ENCODE results near the gene MRPS25.

Gene MRPS25

DNA sequence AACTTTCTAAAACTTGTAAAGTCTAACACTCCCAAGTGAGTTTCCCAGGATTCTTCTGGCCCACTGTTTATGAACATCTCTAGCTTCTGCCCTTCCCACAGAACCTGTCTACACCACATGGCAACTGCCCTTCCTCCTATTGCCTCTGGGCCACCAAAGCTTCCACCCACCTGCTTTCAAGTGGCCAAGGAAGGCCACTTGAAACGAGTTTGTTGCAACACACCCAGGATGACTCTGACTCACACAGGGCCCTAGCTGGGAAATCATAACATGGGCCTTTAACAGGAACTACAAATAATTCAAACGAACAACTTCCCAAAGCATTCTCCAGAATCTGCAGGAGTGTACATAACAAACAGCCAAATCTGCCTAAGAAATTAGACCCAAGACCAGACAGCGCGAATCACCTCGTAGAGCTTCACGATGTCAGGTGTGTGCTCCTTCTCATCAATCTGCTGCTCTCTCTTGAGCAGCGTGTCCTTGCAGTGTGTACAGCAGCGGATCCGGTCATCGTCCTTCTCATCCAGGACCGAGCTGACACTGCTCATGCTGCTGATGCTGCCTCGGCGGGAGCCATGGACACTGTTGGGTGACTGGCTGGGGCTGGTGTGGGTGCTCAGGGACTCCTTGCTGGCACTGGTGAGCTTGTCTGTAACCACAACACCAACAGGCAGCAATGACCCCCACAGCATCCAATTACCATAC lies 17.0 kb upstream of the MRPS25 start:
- DNase-seq, result no peak

GRCh38 chr3:15079091-15079490 lies 14.0 kb upstream of the MRPS25 start:
- no peak for DNase-seq

DNA sequence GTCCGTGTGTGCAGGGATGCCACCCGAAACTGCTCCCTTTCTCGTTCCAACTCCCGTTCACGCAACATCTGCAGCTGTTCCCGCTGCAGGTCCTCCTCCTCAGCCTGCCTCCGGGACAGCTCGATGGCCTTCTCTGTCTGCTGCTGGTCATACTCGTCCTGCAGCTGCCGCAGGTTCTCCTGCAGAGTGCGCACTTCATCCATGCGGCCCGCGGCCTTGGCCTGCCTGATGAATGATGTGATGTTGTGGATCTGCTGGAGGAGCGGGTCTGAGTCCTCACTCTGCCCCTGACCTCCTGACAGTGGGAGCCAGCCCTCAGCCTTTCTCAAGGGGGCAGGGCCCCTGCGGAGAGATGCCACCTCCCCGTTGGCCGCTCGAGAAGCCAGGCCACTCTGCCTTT lies 9.4 kb upstream of the MRPS25 start:
- no peak for DNase-seq

DNA sequence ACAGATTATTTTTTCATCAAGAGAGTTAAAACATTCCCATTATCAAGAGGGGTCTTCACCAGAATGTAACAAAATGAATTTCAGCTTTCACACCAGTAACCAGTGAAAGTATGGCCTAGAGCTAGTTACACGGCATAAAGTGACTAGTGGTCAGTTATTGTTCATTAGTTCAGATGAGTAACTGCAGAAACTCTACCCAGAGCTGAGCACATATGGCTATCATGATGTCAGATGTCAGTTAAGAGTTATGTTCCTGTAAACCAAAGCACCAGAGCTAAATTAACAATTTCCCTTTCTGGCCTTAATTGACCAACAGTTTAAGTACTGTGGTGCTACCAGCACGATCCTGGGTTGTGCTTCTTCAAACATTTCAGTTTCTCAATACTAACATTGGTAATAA lies 6.6 kb upstream of the MRPS25 start:
- DNase-seq, result no peak

- no peak for DNase-seq
These were observed 4.3 kb upstream of the MRPS25 start for GRCh38 chr3:15069441-15069840.

DNA sequence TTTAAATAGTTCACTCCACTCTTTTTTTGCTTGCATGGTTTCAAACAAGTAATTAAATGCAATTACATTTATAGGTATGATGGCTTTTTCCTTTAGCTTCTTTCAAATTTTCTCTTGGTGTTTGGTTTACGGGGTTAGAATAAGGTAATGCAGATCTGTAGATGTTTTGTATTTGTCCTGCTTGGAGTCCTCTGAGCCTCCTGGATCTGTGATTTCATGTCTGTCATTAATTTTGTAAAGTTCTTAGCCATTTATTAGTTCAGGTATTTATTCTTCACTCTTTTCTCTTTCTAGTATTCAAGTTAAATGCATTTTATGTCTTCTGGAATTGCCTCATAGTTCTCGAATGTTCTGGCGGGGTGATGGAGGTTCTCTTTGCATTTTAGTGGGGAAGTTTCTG lies 1.4 kb upstream of the MRPS25 start:
- no peak for DNase-seq

DNA sequence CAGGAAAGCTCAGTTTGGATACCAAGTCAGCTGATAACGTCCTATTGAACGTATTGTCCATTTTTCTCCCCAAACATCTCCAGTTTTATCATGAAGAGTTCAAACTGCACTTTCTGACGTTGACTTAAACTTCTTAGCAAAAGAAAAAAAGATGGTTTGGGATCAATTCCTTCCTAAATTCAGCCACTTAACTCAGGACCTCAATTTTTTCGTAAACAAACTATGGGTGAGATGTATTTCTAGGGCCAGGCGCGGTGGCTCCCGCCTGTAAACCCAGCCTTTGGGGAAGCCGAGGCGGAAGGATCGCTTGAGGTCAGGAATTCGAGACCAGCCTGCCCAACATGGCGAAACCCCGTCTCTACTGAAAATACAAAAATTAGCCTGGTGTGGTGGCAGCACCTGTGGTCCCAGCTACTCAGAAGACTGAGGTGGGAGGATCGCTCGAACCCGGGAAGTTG lies 464 bp upstream of the MRPS25 start:
- DNase-seq, result no peak

DNA sequence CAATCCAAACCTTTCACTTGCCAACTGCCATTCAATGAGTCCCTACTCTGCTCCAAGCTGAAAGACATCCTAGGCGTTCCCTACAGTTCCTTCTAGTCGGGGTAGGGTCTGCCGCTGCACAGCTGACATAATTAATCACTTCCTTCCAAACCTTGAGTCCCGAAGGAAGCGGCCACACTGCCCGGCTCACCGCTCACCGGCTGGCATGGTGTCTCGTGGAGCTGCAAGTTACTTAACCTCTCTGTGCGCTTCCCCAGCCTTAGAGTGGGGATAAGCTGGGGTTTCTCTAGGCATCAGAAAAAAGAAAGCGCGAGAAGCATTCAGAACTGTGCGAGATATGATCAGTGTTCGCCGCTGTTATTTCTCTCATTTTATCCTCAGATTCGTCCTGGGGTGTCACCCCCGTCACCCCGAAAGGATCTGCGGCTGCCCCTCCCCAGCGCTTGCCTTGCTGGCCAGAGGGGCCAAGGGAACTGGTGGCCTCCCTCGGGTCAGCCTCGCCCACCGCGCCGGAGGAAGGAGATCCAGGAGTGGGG lies 748 bp downstream of the MRPS25 start:
- peak; percentile 3 for DNase-seq

- no peak for DNase-seq
These were observed 1.3 kb downstream of the MRPS25 start for GRCh38 chr3:15063656-15064286.

GRCh38 chr3:15063238-15063637 lies 1.9 kb downstream of the MRPS25 start:
- no peak for DNase-seq

DNA sequence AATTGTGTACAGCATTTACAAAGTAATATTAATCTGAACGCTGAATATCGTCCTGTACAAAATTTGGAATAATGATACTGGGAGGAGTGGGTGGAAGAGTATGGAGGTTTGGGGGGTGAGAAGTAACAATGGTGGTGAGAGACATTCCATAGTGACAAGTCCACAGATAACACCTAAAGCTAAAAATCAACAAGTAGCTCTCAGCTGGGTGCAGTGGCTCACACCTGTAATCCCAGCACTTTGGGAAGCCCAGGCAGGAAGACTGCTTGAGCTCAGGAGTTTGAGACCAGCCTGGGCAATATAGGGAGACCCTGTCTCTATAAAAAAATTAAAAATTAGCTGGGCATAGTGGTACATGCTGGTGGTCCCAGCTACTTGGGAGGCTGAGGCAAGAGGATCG lies 5.1 kb downstream of the MRPS25 start:
- no peak for DNase-seq

GRCh38 chr3:15056676-15057404 lies 8.3 kb downstream of the MRPS25 start:
- DNase-seq, result no peak

- peak; percentile 19 for DNase-seq
These were observed 10.0 kb downstream of the MRPS25 start for GRCh38 chr3:15055019-15055557.

DNA sequence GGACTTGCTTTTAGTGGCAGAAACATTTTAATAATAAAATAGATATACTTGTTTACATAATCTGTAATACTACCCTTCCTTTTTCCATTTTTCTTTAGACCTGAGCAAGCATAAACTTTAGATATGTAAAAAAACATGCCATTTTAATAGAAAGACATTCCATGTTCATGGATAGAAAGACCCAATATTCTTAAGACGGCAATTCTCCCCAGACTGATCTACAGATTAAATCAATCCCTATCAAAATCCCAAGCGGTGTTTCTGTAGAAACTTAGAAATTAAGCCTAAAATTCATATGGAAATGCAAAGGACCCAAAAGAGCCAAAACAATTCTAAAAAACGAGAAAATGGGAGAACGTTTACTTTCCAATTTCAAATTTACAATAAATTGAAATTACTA lies 11.6 kb downstream of the MRPS25 start:
- DNase-seq, result no peak

DNA sequence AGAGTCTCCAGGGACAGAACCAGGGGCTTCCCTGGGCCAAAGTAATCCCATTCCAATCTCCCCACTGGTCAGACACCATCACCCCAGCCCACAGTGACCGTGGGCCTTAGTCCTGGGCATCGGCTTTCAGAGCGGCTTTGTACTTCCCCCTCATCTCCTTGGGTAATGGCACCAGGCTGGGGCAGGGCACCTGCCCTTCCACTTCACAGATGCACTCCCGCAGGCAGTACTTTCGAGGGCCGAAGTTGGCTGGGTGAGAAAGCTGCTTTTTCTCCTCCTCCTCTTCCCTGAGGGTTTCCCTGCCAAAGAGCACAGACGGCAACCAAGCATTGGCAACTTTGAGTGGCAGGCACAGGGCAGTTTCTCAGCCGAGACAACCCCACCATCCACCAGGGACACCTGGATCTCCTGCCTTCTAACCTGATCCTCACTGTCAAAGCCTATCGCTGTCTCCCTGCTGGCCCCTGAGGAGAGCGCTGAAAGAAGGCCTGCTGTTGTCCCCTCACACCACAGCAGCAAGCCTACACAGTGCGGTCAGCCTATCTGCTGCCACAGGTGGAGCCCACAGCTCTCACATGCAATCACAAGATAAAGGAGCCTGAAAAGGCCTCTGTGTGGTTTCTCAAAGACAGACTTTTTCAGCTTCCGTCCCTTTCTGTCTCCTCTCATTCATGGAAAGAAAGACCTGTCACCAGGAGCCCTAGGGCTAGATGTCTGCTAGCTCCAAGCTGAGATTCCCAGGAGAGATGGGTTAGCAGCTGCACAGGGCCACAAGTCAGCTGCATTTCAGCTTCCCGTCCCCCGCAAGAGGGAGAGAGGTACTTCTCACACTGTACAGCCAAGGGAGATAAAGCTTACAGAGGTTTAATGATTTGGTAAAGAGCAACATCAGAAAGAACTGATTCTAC lies 12.5 kb downstream of the MRPS25 start:
- DNase-seq, result no peak

GRCh38 chr3:15051531-15051930 lies 13.6 kb downstream of the MRPS25 start:
- peak; percentile 26 for DNase-seq

GRCh38 chr3:15050405-15051092 lies 14.6 kb downstream of the MRPS25 start:
- DNase-seq, result no peak

GRCh38 chr3:15049584-15049983 lies 15.5 kb downstream of the MRPS25 start:
- no peak for DNase-seq

- no peak for DNase-seq
These were observed 19.4 kb downstream of the MRPS25 start for GRCh38 chr3:15045667-15046066.

DNA sequence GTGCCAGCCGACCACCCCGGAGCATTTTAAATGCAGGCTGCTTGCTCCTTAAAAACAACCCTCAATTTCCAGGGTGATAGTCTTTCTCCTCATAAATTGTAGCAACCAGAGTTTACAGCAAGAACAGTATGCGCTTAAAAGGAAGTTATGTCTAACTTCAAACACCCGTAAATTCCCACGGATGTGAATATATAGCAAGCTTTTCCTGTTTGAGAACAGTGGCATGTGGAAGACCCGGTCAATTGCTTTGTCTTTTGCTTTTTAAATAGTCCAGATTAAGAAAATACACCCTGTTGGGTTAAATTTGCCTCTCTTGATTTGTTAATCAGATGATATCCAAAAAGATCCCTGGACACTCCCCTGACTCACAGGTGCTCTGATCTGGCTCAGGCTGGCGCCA lies 20.8 kb downstream of the MRPS25 start:
- no peak for DNase-seq

DNA sequence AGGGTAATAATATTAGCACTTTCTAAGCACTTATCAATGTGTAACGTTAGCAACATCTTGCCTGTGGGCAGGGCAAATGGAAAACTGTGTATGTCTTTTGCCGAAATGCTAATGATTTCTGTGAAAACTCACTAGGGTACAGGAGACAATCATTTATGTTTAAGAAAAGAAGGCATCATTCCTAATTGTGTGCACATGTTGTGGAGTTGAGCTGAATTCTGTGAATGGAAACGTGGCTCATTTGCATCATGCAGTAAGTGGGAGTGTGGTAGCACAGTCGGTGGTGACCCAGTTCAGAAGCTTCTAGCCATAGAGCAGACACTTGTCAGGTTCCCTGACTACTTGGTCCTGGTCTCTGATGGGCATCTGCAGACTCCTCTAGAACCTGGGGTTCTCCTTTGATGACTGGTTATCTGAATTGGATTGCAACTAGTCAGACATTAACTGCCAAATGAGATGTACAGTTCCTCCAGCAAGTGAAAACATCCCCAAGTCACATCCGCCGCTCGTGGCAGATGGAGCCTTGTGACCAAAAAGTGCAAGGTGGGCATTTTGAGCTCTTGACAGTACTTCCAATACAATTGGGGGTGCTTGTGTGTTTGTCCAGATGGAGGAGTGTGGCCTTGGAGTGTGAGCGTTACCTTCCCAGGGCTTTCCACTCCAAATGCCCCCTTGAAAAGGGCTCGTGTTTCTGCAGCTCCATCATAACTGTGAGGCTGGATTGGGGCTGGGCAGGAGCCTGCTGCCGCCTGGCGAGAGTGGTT lies 21.5 kb downstream of the MRPS25 start:
- no peak for DNase-seq
